ENCODE results near the gene EPPIN. TPM values are rescaled to one million over a fixed set of nuclear protein-coding genes. Genes with fewer than 3 reads are reported as not detected.

EPPIN gene
- total and polyA plus RNA-seq, 2 donors from 2014 or later: not detected

- Histone ChIP-seq H3K4me3 (ENCODE audit: low read length in 3 of 3) (no peak overlapping the region), H3K4me1 (ENCODE audit: control insufficient read depth in 2 of 3, insufficient read depth in 2 of 3, low read depth in 1 of 3, low read length in 3 of 3) (no peaks in the 10 kb centered on the region), H3K27me3 (ENCODE audit: control insufficient read depth, insufficient read depth, low read length) (no peaks in the 10 kb centered on the region), H3K9ac (ENCODE audit: low read length in 3 of 3) (no peak overlapping the region), H3K9me3 (ENCODE audit: control insufficient read depth in 2 of 3, insufficient read depth in 1 of 3, low read length in 3 of 3) (no peaks in the 10 kb centered on the region), H3K27ac (ENCODE audit: low read depth in 2 of 2, low read length in 2 of 2) (no peak overlapping the region), H3K36me3 (ENCODE audit: control insufficient read depth in 2 of 3, insufficient read depth in 3 of 3, low read length in 3 of 3) (no peaks in the 10 kb centered on the region)
- FAIRE-seq (no peak), DNase-seq (no peak)
- no peak for TF ChIP-seq CTCF (IDR thresholded peaks at IDR 0.05; ENCODE audit: borderline replicate concordance, extremely low read depth, insufficient read depth)
- intact Hi-C loops (cut with DNase I): no loop called here
These were observed 8.0 kb upstream of the EPPIN start for GRCh38 chr20:45555198-45555597.

GRCh38 chr20:45552456-45552855 lies 5.3 kb upstream of the EPPIN start:
- no peaks in the 10 kb centered on the region for H3K4me1 ChIP-seq (ENCODE audit: control insufficient read depth in 2 of 3, insufficient read depth in 2 of 3, low read depth in 1 of 3, low read length in 3 of 3)
- no peak overlapping the region for H3K4me3 ChIP-seq (ENCODE audit: low read length in 3 of 3)
- no peaks in the 10 kb centered on the region for H3K9me3 ChIP-seq (ENCODE audit: control insufficient read depth in 2 of 3, insufficient read depth in 1 of 3, low read length in 3 of 3)
- DNase-seq (no peak), FAIRE-seq (no peak)
- no peak for TF ChIP-seq CTCF (IDR thresholded peaks at IDR 0.05; ENCODE audit: borderline replicate concordance, extremely low read depth, insufficient read depth)
- H3K36me3 ChIP-seq (ENCODE audit: control insufficient read depth in 2 of 3, insufficient read depth in 3 of 3, low read length in 3 of 3): no peaks in the 10 kb centered on the region
- H3K27me3 ChIP-seq (ENCODE audit: control insufficient read depth, insufficient read depth, low read length): no peaks in the 10 kb centered on the region
- intact Hi-C loops (cut with DNase I): no loop called here
- no peak overlapping the region for H3K27ac ChIP-seq (ENCODE audit: low read depth in 2 of 2, low read length in 2 of 2)
- H3K9ac ChIP-seq (ENCODE audit: low read length in 3 of 3): no peak overlapping the region

DNA sequence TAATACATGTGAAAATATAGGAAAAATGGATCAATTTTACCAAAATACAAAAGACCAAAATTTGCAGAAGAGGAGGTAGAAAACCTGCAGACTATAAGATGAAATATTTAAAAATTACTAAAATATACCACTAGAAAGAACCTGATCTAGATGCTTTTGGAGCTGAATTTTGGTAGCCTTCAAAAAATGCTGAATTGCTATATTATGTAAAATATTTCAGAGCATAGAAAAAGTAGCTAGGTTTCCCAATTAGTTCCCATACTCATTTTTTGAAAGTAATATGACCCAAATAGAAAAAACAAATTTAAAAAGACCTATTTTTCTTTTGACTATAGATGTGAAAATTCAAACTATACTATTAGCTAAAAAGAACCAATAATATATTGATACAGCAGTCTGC lies 3.6 kb upstream of the EPPIN start:
- Histone ChIP-seq H3K9me3 (ENCODE audit: control insufficient read depth in 2 of 3, insufficient read depth in 1 of 3, low read length in 3 of 3) (no peaks in the 10 kb centered on the region), H3K9ac (ENCODE audit: low read length in 3 of 3) (no peak overlapping the region), H3K27me3 (ENCODE audit: control insufficient read depth, insufficient read depth, low read length) (no peaks in the 10 kb centered on the region), H3K36me3 (ENCODE audit: control insufficient read depth in 2 of 3, insufficient read depth in 3 of 3, low read length in 3 of 3) (no peaks in the 10 kb centered on the region), H3K27ac (ENCODE audit: low read depth in 2 of 2, low read length in 2 of 2) (no peak overlapping the region), H3K4me1 (ENCODE audit: control insufficient read depth in 2 of 3, insufficient read depth in 2 of 3, low read depth in 1 of 3, low read length in 3 of 3) (no peaks in the 10 kb centered on the region), H3K4me3 (ENCODE audit: low read length in 3 of 3) (no peak overlapping the region)
- intact Hi-C loops (cut with DNase I): no loop called here
- no peak for TF ChIP-seq CTCF (IDR thresholded peaks at IDR 0.05; ENCODE audit: borderline replicate concordance, extremely low read depth, insufficient read depth)
- FAIRE-seq: no peak
- DNase-seq: no peak

GRCh38 chr20:45548410-45548809 lies 1.2 kb upstream of the EPPIN start:
- Histone ChIP-seq H3K36me3 (ENCODE audit: control insufficient read depth in 2 of 3, insufficient read depth in 3 of 3, low read length in 3 of 3) (no peaks in the 10 kb centered on the region), H3K4me3 (ENCODE audit: low read length in 3 of 3) (no peak overlapping the region), H3K27ac (ENCODE audit: low read depth in 2 of 2, low read length in 2 of 2) (no peak overlapping the region), H3K9ac (ENCODE audit: low read length in 3 of 3) (no peak overlapping the region), H3K9me3 (ENCODE audit: control insufficient read depth in 2 of 3, insufficient read depth in 1 of 3, low read length in 3 of 3) (no peaks in the 10 kb centered on the region), H3K27me3 (ENCODE audit: control insufficient read depth, insufficient read depth, low read length) (no peaks in the 10 kb centered on the region), H3K4me1 (ENCODE audit: control insufficient read depth in 2 of 3, insufficient read depth in 2 of 3, low read depth in 1 of 3, low read length in 3 of 3) (no peaks in the 10 kb centered on the region)
- no peak for TF ChIP-seq CTCF (IDR thresholded peaks at IDR 0.05; ENCODE audit: borderline replicate concordance, extremely low read depth, insufficient read depth)
- intact Hi-C loops (cut with DNase I): no loop called here
- no peak for FAIRE-seq
- DNase-seq: no peak

Measured in kidney (tissue), 14 donors.